Spleen (tissue), 11 donors: ENCODE data around the gene SEMA5A. TPM values are rescaled to one million over a fixed set of nuclear protein-coding genes. Genes with fewer than 3 reads are reported as not detected.

Experiments used
- DNase-seq: peaks from one replicate; pipeline ENCODE4 v3.0.0-alpha.2; 2020
- H3K27ac ChIP-seq, 8 donors: fragments of 200-600 bp; sonication (generic) in 7 of 8; 1 replicate in 4 of 8; 2 replicates in 4 of 8; pipeline versions ENCODE4 v1.5.0 to v1.8.0; 2016 to 2021; ENCODE audit warnings: inconsistent platforms in 4 of 8, mild to moderate bottlenecking in 4 of 8, moderate library complexity in 1 of 8
- H3K27me3 ChIP-seq, 7 donors: fragments of 200-600 bp; sonication (generic) in 6 of 7; replicated peaks in 1 of 7; 1 replicate in 4 of 7; 2 replicates in 3 of 7; pipeline versions ENCODE4 v1.5.0 to v1.8.0; 2016 to 2021; ENCODE audit warnings: inconsistent platforms in 3 of 7, mild to moderate bottlenecking in 1 of 7
- H3K36me3 ChIP-seq, 6 donors: fragments of 200-600 bp; sonication (generic) in 5 of 6; 1 replicate in 4 of 6; 2 replicates in 2 of 6; pipeline versions ENCODE4 v1.5.0 to v1.8.0; 2016 to 2021; ENCODE audit warnings: inconsistent platforms in 2 of 6
- H3K4me1 ChIP-seq, 6 donors: fragments of 200-600 bp; sonication (generic) in 5 of 6; 1 replicate in 3 of 6; 2 replicates in 3 of 6; pipeline versions ENCODE4 v1.5.0 to v1.8.0; 2016 to 2021; ENCODE audit warnings: inconsistent platforms in 3 of 6
- H3K4me3 ChIP-seq, 8 donors: fragments of 200-600 bp; sonication (generic) in 7 of 8; 1 replicate in 4 of 8; 2 replicates in 4 of 8; pipeline versions ENCODE4 v1.5.0 to v1.8.0; 2016 to 2021; ENCODE audit warnings: inconsistent platforms in 4 of 8, mild to moderate bottlenecking in 4 of 8, moderate library complexity in 2 of 8
- H3K9me3 ChIP-seq, 8 donors: fragments of 200-600 bp; sonication (generic) in 7 of 8; 1 replicate in 4 of 8; 2 replicates in 4 of 8; pipeline versions ENCODE4 v1.5.0 to v1.8.0; 2016 to 2021; ENCODE audit warnings: inconsistent platforms in 4 of 8
- CTCF ChIP-seq, 11 experiments: fragments of 200-600 bp in 7 of 11; fragments of 450-650 bp in 4 of 11; sonication (generic) in 4 of 11; IDR thresholded peaks in 8 of 11; conservative IDR thresholded peaks in 3 of 11; 1 replicate in 7 of 11; 2 replicates in 4 of 11; pipeline versions ENCODE4 v1.4.0 to v1.8.0; 2016 to 2021; ENCODE audit warnings: antibody characterized with exemption in 11 of 11, inconsistent platforms in 4 of 11, mild to moderate bottlenecking in 1 of 11
- POLR2A ChIP-seq, 3 donors: fragments of 450-650 bp; IDR thresholded peaks; one replicate each; pipeline ENCODE4 v1.5.1; 2017; ENCODE audit warnings: antibody characterized with exemption in 3 of 3, mild to moderate bottlenecking in 1 of 3
- POLR2AphosphoS5 ChIP-seq, 3 donors: sonication (generic); formaldehyde crosslinking; IDR thresholded peaks; one replicate each; pipeline ENCODE4 v1.5.1; 2017; ENCODE audit warnings: antibody characterized with exemption in 3 of 3
- WGBS, 5 donors: extraction: QIAGEN DNeasy Blood & Tissue Kit in 3 of 5; methylation state at CpG; one replicate each; pipeline versions ENCODE4 v1.1.5 to v1.1.7; 2013 to 2018; 5-methylcytosine and 5-hydroxymethylcytosine counted together
- intact Hi-C: fragments of 100-400 bp; cut with DNase I; formaldehyde crosslinking; loops from one replicate; pipeline ENCODE4 v1.15.0; 2023; ENCODE audit warnings: low total_unique reads
- polyA plus RNA-seq, 3 donors: library from polyadenylated mRNA; stranded (reverse); fragments of 200-250 nt; gene quantifications; one replicate each; pipeline ENCODE4 v1.2.1, GENCODE V29; 2013
- total RNA-seq, 7 donors: library from RNA; depleted of rRNA in 3 of 7; stranded (reverse); fragments of >200 nt in 3 of 7; fragmentation: NEBNext Ultra II Directional in 4 of 7; extraction: Animal tissue kit (Norgen Biotek cat#: 25700) in 4 of 7; gene quantifications; one replicate each; pipeline versions ENCODE4 v1.1.0 to v1.2.1, GENCODE V29; 2016 to 2021
- donor health status: healthy with polysubstance abuse.
- donor health status: DM: no; HTN: no; CAD: no; lungs with moderate emphysema.
- donor health status: DM: no; HTN: no; CAD: no.
- donor health status: Bipolar disorder and iron deficiency.
- donor health status: healthy.
- donor health status: DM: no; HTN: no; CAD: no.
- donor health status: DM: yes; HTN: yes; CAD: no.

SEMA5A gene
- total and polyA plus RNA-seq, 10 donors: 1.4 to 30.9 (median 13.1) TPM

DNA sequence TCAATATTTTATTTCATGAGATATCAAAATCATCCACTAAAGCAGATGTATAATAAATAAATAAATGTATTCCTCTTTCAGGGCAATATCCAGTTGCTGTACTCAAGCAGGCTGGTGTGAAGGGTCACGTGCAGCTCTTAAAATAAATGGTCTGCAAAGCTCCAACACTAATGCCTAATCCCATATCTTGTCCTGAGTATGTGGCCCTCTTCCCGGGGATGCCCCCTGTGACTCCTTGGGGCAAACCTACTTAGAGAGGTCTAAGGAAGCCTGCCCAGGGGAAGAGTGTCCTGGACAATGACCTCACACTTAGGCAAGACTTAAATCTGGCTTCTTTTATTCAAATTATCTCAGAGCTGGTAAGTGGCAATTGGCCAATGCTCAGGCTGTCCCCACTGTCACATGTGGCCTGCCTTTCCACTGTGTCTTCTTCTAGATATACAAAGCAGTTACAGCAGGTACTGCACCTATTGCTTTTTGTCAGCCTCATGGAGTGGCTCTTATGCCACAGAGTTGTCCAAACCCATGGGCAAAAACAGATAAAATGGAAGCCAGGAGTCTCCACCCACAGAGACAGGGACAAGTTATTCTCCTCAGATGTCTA is 55.3 kb downstream of the SEMA5A start:
- TF ChIP-seq POLR2A (IDR thresholded peaks at IDR 0.05) (no peak), POLR2AphosphoS5 (IDR thresholded peaks at IDR 0.05) (no peak), CTCF (IDR thresholded peaks at IDR 0.05 in 8 of 11, conservative IDR thresholded peaks at IDR 0.05 in 3 of 11) (no peak)
- H3K9me3 ChIP-seq: peaks cover 0 to 9% (median 0%) of the 10 kb centered on the region in 8 donors
- no peak overlapping the region for H3K27ac ChIP-seq
- no peak for DNase-seq
- whole genome bisulfite sequencing, 5 donors: 50 to 76% (median 71%) methylated on average over 2 of the region's 2 CpGs
- H3K4me1 ChIP-seq: no peaks in the 10 kb centered on the region
- no peaks in the 10 kb centered on the region for H3K36me3 ChIP-seq
- H3K27me3 ChIP-seq: no peaks in the 10 kb centered on the region
- intact Hi-C loops: no loop called here
- no peak overlapping the region for H3K4me3 ChIP-seq

- H3K27me3 ChIP-seq: no peaks in the 10 kb centered on the region
- DNase-seq: no peak
- intact Hi-C loops: no loop called here
- H3K4me3 ChIP-seq: no peak overlapping the region
- H3K36me3 ChIP-seq: no peaks in the 10 kb centered on the region
- peaks cover 0 to 34% (median 9%) of the 10 kb centered on the region in 8 donors for H3K9me3 ChIP-seq
- no peak for TF ChIP-seq CTCF (IDR thresholded peaks at IDR 0.05 in 8 of 11, conservative IDR thresholded peaks at IDR 0.05 in 3 of 11)
- no peak for TF ChIP-seq POLR2AphosphoS5 (IDR thresholded peaks at IDR 0.05)
- no peak for TF ChIP-seq POLR2A (IDR thresholded peaks at IDR 0.05)
- H3K4me1 ChIP-seq: no peaks in the 10 kb centered on the region
- 62 to 69% (median 64%) methylated on average over 3 of the region's 3 CpGs for WGBS, 5 donors
- H3K27ac ChIP-seq: no peak overlapping the region
Observed at GRCh38 chr5:9483779-9484178, 62.1 kb downstream of the SEMA5A start.

GRCh38 chr5:9483243-9483642 is 62.6 kb downstream of the SEMA5A start:
- Histone ChIP-seq H3K36me3 (no peaks in the 10 kb centered on the region), H3K4me1 (no peaks in the 10 kb centered on the region), H3K27me3 (no peaks in the 10 kb centered on the region), H3K4me3 (no peak overlapping the region), H3K27ac (no peak overlapping the region), H3K9me3 (peaks cover 2 to 39% (median 14%) of the 10 kb centered on the region in 8 donors)
- intact Hi-C loops: no loop called here
- TF ChIP-seq CTCF (IDR thresholded peaks at IDR 0.05 in 8 of 11, conservative IDR thresholded peaks at IDR 0.05 in 3 of 11) (no peak), POLR2A (IDR thresholded peaks at IDR 0.05) (no peak), POLR2AphosphoS5 (IDR thresholded peaks at IDR 0.05) (no peak)
- WGBS, 5 donors: 23 to 35% (median 33%) methylated on average over 3 of the region's 3 CpGs
- DNase-seq: no peak

DNA sequence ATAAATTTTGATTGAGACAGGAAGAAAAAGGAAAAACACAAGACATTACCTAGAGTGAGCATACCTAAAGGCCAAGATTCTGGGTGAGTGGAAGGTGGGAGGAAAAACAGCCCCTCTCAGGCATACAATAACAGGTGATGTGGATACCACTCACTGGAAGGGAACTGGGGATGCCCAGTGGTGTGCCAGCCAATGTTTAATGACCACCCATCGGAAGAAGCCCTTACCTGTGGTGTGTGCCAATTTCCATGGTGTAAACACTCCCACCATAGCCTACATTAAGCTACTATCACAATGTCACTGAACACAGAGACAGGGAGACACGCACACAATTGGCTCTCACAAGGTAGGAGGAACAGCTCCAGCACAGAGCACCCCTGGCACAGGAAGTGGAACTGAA is 63.5 kb downstream of the SEMA5A start:
- TF ChIP-seq CTCF (IDR thresholded peaks at IDR 0.05 in 8 of 11, conservative IDR thresholded peaks at IDR 0.05 in 3 of 11): no peak
- TF ChIP-seq POLR2AphosphoS5 (IDR thresholded peaks at IDR 0.05): no peak
- 82 to 96% (median 93%) methylated on average over 2 of the region's 2 CpGs for WGBS, 5 donors
- Histone ChIP-seq H3K4me3 (no peak overlapping the region), H3K36me3 (no peaks in the 10 kb centered on the region), H3K9me3 (peaks cover 8 to 48% (median 23%) of the 10 kb centered on the region in 8 donors), H3K27me3 (no peaks in the 10 kb centered on the region), H3K4me1 (no peaks in the 10 kb centered on the region), H3K27ac (no peak overlapping the region)
- DNase-seq: no peak
- intact Hi-C loops: no loop called here
